HepG2 (cell line): Measurements from ENCODE around the gene HOXA1. TPM values are rescaled to one million over a fixed set of nuclear protein-coding genes. Genes with fewer than 3 reads are reported as not detected.

Source experiments
- DRAP1 ChIP-seq: IDR thresholded peaks from 2 replicates; pipeline ENCODE4 v1.6.1; 2016; ENCODE audit warnings: missing genetic modification reagents, missing compliant biosample characterization
- FOSL2 ChIP-seq: sonication (generic); formaldehyde crosslinking; IDR thresholded peaks from 2 replicates; pipeline ENCODE4 v1.4.0; 2020; ENCODE audit warnings: missing genetic modification reagents
- KIAA2018 ChIP-seq: sonication (generic); formaldehyde crosslinking; IDR thresholded peaks from 2 replicates; pipeline ENCODE4 v1.5.0; 2020; ENCODE audit warnings: mild to moderate bottlenecking, missing genetic modification reagents, borderline replicate concordance
- KLF6 ChIP-seq: IDR thresholded peaks from 2 replicates; pipeline ENCODE4 v1.8.0; 2016; ENCODE audit warnings: missing biosample characterization, missing genetic modification reagents
- TEAD3 ChIP-seq: optimal IDR thresholded peaks from 2 replicates; pipeline ENCODE3; 2016; ENCODE audit warnings: borderline replicate concordance
- polyA plus RNA-seq, 8 experiments: library from polyadenylated mRNA; depleted of rRNA in 3 of 8; stranded (reverse) in 7 of 8; unstranded in 1 of 8; fragments of >200 nt; fragmentation: Illumina TruSeq in 4 of 8; extraction: Trizol in 4 of 8; gene quantifications; 2 replicates each; pipeline versions ENCODE4 v1.2.1 to v1.2.3, GENCODE V29; 2011 to 2016; ENCODE audit warnings: low read depth in 4 of 8, missing spikeins in 1 of 8, mixed read lengths in 1 of 8; ENCODE audit not compliant: insufficient read depth in 1 of 8
- total RNA-seq, 5 experiments: library from RNA; depleted of rRNA; stranded (reverse); fragments of >200 nt; fragmentation: Illumina TruSeq; extraction: Trizol; gene quantifications; 2 replicates each; pipeline ENCODE4 v1.2.3, GENCODE V29; 2016; ENCODE audit warnings: low read depth in 1 of 5

HOXA1 gene
- total and polyA plus RNA-seq, 2 of the 13 experiments (the other 11 are each of a cell fraction or from before 2014, with no cell fraction given), result 0.18 to 0.20 TPM

- TF ChIP-seq KIAA2018 (CRISPR knock-in tag) (no peak), FOSL2 (CRISPR knock-in tag) (peak; percentile 31; the same call in 1 of the 2 replicates), KLF6 (CRISPR knock-in tag) (no peak), DRAP1 (CRISPR knock-in tag) (no peak), TEAD3 (peak; percentile 34)
Measured at GRCh38 chr7:27080844-27081436, 14.9 kb downstream of the HOXA1 start (continued).
